Measurements from ENCODE around the gene JSRP1. TPM values are rescaled to one million over a fixed set of nuclear protein-coding genes. Genes with fewer than 3 reads are reported as not detected.

JSRP1 gene
- total RNA-seq, 4 donors from 2014 or later, result not detected

DNA sequence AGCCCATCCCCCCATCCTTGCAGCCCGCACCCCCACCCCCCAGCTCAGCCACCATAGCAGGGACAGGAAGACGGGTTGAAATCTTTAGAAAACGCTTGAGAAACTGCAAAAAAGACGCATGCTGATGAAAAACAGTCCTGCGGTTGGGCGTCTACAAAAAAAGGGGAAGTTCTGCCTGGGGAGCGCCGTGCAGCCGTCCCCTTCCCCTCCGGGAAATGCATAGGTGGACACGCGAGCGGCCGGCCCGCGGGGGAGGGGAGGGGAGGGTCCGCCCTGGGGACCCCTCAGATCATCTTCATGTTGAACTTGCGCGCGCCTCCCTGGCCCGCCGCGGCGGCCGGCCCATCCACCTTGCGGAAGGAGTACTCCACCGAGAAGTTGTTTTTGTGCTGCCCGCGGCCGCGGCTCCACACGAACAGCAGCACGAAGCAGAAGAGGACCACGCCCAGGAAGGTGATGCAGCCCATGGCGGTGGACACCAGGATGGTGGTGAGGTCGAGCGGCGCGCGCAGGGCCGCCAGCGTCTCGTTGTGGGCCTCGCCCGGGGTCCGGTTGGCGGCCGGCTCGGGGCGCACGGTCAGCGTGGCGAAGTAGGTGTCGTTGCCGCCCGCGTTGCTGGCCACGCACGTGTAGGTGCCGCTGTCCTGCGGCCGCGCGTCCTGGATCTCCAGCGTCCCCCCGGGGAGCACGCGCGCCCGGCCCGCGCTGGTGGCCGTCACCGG is 33.7 kb upstream of the JSRP1 start:
- Histone ChIP-seq H3K36me3 (no peaks in the 10 kb centered on the region), H3K9me3 (no peaks in the 10 kb centered on the region), H3K4me1 (peaks cover 0 to 37% (median 17%) of the 10 kb centered on the region in 4 donors), H3K27ac (peak overlapping the region in 3 of 4 donors; percentile 35 to 82 (median 64)), H3K4me3 (peak overlapping the region; percentile 18 to 55 (median 40)), H3K27me3 (peaks cover 0 to 58% of the 10 kb centered on the region in 2 donors)
- no peak for DNase-seq (ENCODE audit: low spot score in 2 of 2)
- WGBS, 2 donors, result 1 to 3% methylated on average over 18 to 47 of the region's 74 CpGs
- TF ChIP-seq EP300 (IDR thresholded peaks at IDR 0.05) (no peak), POLR2A (IDR thresholded peaks at IDR 0.05) (no peak)
- TF ChIP-seq, protein P1, sequence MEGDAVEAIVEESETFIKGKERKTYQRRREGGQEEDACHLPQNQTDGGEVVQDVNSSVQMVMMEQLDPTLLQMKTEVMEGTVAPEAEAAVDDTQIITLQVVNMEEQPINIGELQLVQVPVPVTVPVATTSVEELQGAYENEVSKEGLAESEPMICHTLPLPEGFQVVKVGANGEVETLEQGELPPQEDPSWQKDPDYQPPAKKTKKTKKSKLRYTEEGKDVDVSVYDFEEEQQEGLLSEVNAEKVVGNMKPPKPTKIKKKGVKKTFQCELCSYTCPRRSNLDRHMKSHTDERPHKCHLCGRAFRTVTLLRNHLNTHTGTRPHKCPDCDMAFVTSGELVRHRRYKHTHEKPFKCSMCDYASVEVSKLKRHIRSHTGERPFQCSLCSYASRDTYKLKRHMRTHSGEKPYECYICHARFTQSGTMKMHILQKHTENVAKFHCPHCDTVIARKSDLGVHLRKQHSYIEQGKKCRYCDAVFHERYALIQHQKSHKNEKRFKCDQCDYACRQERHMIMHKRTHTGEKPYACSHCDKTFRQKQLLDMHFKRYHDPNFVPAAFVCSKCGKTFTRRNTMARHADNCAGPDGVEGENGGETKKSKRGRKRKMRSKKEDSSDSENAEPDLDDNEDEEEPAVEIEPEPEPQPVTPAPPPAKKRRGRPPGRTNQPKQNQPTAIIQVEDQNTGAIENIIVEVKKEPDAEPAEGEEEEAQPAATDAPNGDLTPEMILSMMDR (IDR thresholded peaks at IDR 0.05), result no peak

DNA sequence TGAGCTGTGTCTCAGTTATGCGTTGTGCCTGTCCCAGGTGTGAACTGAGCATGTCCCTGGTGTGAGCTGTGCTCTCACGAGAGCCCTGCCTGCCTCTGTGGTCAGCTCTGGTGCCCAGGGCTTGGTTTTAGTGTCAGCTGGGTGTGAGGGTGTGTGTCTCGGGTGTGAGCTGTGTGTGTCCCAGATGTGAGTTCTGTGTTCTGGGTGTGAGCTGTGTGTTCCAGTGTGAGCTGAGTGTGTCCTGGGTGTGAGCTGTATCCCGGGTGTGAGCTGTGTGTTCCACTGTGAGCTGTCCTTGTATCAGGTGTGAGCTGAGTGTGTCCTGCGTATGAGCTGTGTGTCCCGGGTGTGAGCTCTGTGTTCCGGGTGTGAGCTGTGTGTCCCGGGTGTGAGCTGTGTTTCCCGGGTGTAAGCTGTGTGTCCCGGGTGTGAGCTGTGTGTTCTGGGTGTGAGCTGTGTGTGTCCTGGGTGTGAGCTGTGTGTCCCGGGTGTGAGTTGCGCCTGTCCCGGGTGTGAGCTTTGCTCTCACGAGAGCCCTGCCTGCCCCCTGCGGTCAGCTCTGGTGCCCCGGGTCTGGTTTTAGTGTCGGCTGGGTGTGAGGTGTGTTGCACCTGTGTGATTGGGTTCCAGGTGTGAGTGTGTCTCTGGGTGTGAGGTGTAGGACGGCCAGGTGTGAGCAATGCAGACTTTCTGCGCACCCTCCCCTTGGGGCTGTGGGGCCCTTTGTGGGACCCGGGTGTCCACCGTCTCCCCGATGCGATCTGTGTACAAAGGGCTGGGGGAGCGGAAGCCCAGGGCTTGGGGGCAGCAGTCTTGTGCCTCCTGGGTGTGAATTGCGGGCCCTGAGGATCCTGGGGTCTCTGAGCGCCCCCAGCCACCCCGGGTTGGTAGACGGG is 32.8 kb upstream of the JSRP1 start:
- no peak for DNase-seq (ENCODE audit: low spot score in 2 of 2)
- no peaks in the 10 kb centered on the region for H3K36me3 ChIP-seq
- H3K27ac ChIP-seq, result peak overlapping the region in 3 of 4 donors; percentile 35 to 82 (median 64)
- no peak for TF ChIP-seq POLR2A (IDR thresholded peaks at IDR 0.05)
- TF ChIP-seq, protein P1 (IDR thresholded peaks at IDR 0.05), result no peak
- TF ChIP-seq EP300 (IDR thresholded peaks at IDR 0.05), result no peak
- peaks cover 0 to 29% (median 13%) of the 10 kb centered on the region in 4 donors for H3K4me1 ChIP-seq
- peaks cover 0 to 50% of the 10 kb centered on the region in 2 donors for H3K27me3 ChIP-seq
- peak overlapping the region in 3 of 4 donors; percentile 28 to 55 (median 52) for H3K4me3 ChIP-seq
- no peaks in the 10 kb centered on the region for H3K9me3 ChIP-seq
- WGBS, 2 donors, result 41 to 58% methylated on average over 14 to 28 of the region's 28 CpGs

DNA sequence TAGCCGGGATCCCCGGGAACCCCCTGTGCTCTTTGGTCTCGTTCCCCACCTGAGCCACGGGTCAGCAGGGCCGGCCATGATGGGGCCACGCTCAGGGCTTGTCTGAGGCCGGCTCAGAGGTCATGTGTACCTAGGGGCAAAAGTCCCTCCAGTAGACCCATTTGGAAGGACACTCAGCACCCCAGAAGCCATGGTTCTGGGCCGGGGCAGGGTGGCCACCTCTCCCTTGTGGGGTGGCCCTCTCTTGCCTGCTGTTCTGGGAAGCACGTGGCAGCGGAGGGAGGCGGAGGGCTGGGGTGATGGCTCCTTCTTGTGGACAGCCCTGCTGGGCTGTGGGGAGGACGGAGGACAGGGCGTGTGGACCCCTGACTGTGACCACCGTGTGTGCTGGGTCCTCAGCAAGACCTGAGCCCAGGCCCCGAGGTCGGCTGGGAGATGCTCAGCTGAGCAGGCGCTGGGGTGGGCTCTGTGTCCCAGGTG is 32.2 kb upstream of the JSRP1 start:
- WGBS, 2 donors, result 80 to 84% methylated on average over 13 to 14 of the region's 17 CpGs
- peaks cover 0 to 47% of the 10 kb centered on the region in 2 donors for H3K27me3 ChIP-seq

DNA sequence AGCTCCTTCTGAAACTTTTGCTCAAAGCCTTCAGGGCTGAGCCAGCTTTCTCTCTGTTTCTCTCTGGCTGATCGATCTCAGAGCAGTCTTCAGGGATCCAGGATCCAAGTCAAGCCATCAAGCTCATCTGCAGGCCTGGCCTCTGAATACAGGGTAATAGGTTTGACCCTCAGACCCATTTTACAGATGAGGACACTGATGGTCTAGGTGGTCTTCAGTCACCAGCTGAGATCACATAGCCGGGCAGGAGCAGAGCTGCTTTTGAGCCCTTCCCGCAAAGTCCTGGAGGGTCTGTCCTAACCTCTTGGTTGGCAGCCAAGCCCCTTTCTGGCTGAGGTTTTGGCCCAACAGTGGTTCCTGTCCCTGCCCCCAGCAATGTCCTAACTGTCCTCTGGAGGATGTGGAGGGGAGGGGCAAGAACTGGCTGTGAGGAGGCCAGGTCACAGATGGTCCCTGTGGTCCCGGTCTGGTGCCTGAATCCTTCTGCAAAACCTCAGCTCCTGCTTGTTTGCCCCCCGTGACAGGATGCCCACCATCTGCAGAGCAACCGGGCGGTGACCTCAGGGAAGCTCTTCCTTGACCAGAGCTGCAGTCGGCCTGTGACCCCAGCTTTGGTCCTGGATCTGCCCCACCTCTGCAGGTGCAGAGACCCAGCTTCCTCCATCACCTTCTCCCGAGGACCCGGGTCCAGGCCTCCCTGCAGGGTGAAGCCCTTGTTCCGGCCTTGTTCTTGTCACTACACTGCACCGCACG is 31.5 kb upstream of the JSRP1 start:
- Histone ChIP-seq H3K27ac (no peak overlapping the region), H3K4me3 (no peak overlapping the region), H3K9me3 (no peaks in the 10 kb centered on the region), H3K4me1 (peaks cover 0 to 30% (median 14%) of the 10 kb centered on the region in 4 donors), H3K36me3 (no peaks in the 10 kb centered on the region), H3K27me3 (peaks cover 0 to 42% of the 10 kb centered on the region in 2 donors)
- TF ChIP-seq, protein P1 (IDR thresholded peaks at IDR 0.05), result no peak
- no peak for TF ChIP-seq EP300 (IDR thresholded peaks at IDR 0.05)
- TF ChIP-seq POLR2A (IDR thresholded peaks at IDR 0.05), result no peak
- DNase-seq (ENCODE audit: low spot score in 2 of 2), result no peak
- 74 to 75% methylated on average over 13 of the region's 13 CpGs for WGBS, 2 donors

More for the DNA sequence above, 32.2 kb upstream of the JSRP1 start:
- TF ChIP-seq, protein P1 (IDR thresholded peaks at IDR 0.05), result no peak
- TF ChIP-seq EP300 (IDR thresholded peaks at IDR 0.05) (no peak), POLR2A (IDR thresholded peaks at IDR 0.05) (no peak)
- DNase-seq (ENCODE audit: low spot score in 2 of 2), result no peak
- H3K9me3 ChIP-seq, result no peaks in the 10 kb centered on the region
- H3K36me3 ChIP-seq, result no peaks in the 10 kb centered on the region
- peaks cover 0 to 28% (median 13%) of the 10 kb centered on the region in 4 donors for H3K4me1 ChIP-seq
- H3K4me3 ChIP-seq, result no peak overlapping the region
- no peak overlapping the region for H3K27ac ChIP-seq
